ENCODE results near the gene RAB40C. TPM values are rescaled to one million over a fixed set of nuclear protein-coding genes. Genes with fewer than 3 reads are reported as not detected.

Gene RAB40C
- total RNA-seq, 1 experiment from 2014 or later, result 22.5 TPM

- TF ChIP-seq SMAD4 (CRISPR knock-in tag; IDR thresholded peaks at IDR 0.05), result no peak
- no peak for TF ChIP-seq TEAD4 (CRISPR knock-in tag; IDR thresholded peaks at IDR 0.05)
- TF ChIP-seq ZNF425 (CRISPR knock-in tag; conservative IDR thresholded peaks at IDR 0.05), result no peak
- TF ChIP-seq MAX (CRISPR knock-in tag; IDR thresholded peaks at IDR 0.05), result 0 out of 2 replicates have a peak, but pooled peaks have one; percentile 13
- no peak for TF ChIP-seq ATF6 (CRISPR knock-in tag; IDR thresholded peaks at IDR 0.05)
- no peak for TF ChIP-seq SOX15 (CRISPR knock-in tag; IDR thresholded peaks at IDR 0.05)
- no peak for TF ChIP-seq JAZF1 (CRISPR knock-in tag; IDR thresholded peaks at IDR 0.05)
- no peak for TF ChIP-seq PREB (CRISPR knock-in tag; IDR thresholded peaks at IDR 0.05; ENCODE audit: borderline replicate concordance)
- no peak for TF ChIP-seq E2F1 (CRISPR knock-in tag; IDR thresholded peaks at IDR 0.05)
- no peak for TF ChIP-seq SMAD3 (CRISPR knock-in tag; IDR thresholded peaks at IDR 0.05; ENCODE audit: borderline replicate concordance)
- TF ChIP-seq ZBTB43 (CRISPR knock-in tag; IDR thresholded peaks at IDR 0.05), result no peak; the same call in 1 of the 2 replicates
- no peak for TF ChIP-seq ATF1 (CRISPR knock-in tag; IDR thresholded peaks at IDR 0.05)
- no peak for TF ChIP-seq CREB1 (CRISPR knock-in tag; IDR thresholded peaks at IDR 0.05)
- TF ChIP-seq ZNF317 (CRISPR knock-in tag; IDR thresholded peaks at IDR 0.05; ENCODE audit: borderline replicate concordance, low read depth), result no peak
- 0 out of 2 replicates have a peak, but pooled peaks have one; percentile 35 for TF ChIP-seq ELF4 (CRISPR knock-in tag; IDR thresholded peaks at IDR 0.05; ENCODE audit: low read depth)
- no peak for TF ChIP-seq NR1H2 (CRISPR knock-in tag; IDR thresholded peaks at IDR 0.05)
- TF ChIP-seq ERG (CRISPR knock-in tag; IDR thresholded peaks at IDR 0.05), result no peak
- TF ChIP-seq STAT6 (CRISPR knock-in tag; conservative IDR thresholded peaks at IDR 0.05; ENCODE audit: low read depth), result no peak
- no peak; the same call in 1 of the 2 replicates for TF ChIP-seq TCF7 (CRISPR knock-in tag; IDR thresholded peaks at IDR 0.05; ENCODE audit: low read depth)
- TF ChIP-seq RORB (CRISPR knock-in tag; IDR thresholded peaks at IDR 0.05), result no peak
- no peak for TF ChIP-seq OVOL2 (CRISPR knock-in tag; IDR thresholded peaks at IDR 0.05; ENCODE audit: borderline replicate concordance)
- TF ChIP-seq TEAD1 (CRISPR knock-in tag; IDR thresholded peaks at IDR 0.05), result no peak
- TF ChIP-seq ESRRA (CRISPR knock-in tag; IDR thresholded peaks at IDR 0.05; ENCODE audit: borderline replicate concordance), result peak; percentile 10; the same call in 1 of the 2 replicates
- no peak; the same call in 1 of the 2 replicates for TF ChIP-seq IRF1 (CRISPR knock-in tag; IDR thresholded peaks at IDR 0.05)
- peak; percentile 41; the same call in 1 of the 2 replicates for TF ChIP-seq ZBTB21 (CRISPR knock-in tag; IDR thresholded peaks at IDR 0.05; ENCODE audit: borderline replicate concordance)
These were observed 51.7 kb downstream of the RAB40C start, which contains the start of gene MCRIP2 (continued) for GRCh38 chr16:641326-642188.

Data from WTC11 (cell line).